ENCODE results near the gene RNU6-1.

RNU6-1 gene

DNA sequence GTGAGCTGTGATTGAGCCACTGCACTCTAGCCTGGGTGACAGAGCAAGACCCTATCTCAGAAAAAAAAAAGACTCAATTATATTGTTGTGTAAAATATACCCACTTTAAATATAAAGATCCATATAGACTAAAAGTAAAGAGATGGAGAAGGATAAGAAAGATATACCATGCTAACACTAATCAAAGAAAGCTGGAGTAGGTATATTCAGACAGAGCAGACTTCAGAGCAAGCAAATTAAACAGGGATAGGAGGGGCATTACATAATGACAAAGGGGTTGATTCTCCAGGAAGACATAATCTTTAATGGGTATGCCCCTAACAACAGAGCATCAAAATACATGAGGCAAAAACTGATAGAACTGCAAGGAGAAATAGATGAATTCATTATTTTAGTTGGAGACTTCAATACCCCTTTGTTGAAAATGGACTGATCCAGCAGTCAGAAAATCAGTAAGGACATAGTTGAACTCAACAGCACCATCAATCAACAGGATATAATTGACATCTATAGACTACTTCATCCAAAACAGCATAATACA lies 31.1 kb upstream of the RNU6-1 start:
- TF ChIP-seq, protein P1, sequence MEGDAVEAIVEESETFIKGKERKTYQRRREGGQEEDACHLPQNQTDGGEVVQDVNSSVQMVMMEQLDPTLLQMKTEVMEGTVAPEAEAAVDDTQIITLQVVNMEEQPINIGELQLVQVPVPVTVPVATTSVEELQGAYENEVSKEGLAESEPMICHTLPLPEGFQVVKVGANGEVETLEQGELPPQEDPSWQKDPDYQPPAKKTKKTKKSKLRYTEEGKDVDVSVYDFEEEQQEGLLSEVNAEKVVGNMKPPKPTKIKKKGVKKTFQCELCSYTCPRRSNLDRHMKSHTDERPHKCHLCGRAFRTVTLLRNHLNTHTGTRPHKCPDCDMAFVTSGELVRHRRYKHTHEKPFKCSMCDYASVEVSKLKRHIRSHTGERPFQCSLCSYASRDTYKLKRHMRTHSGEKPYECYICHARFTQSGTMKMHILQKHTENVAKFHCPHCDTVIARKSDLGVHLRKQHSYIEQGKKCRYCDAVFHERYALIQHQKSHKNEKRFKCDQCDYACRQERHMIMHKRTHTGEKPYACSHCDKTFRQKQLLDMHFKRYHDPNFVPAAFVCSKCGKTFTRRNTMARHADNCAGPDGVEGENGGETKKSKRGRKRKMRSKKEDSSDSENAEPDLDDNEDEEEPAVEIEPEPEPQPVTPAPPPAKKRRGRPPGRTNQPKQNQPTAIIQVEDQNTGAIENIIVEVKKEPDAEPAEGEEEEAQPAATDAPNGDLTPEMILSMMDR (IDR thresholded peaks at IDR 0.05; ENCODE audit: low read length, missing control alignments): no peak
- DNase-seq (ENCODE audit: low read depth): no peak
- H3K4me3 ChIP-seq (replicated peaks; ENCODE audit: low read depth, low read length): no peak overlapping the region

DNA sequence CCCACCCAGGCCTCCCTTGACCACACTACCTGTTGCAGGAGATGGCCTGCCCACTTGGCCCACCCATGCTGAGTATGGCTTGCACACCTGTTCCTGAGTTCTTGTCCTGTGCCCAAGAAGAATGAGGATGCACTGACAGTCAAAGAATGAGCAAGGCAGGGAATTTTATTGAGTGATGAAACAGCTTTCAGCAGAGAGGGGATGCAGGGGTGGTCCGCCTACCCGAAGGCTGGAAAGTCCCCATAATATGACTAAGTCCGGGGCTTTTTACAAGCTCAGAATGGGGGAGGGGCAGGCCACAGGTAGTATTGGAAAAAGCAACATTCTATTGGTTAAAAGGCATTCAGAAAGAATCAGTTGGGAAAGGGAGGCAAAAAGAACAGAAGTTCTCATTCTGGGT lies 29.9 kb upstream of the RNU6-1 start:
- no peak for DNase-seq (ENCODE audit: low read depth)
- H3K4me3 ChIP-seq (replicated peaks; ENCODE audit: low read depth, low read length): no peak overlapping the region
- TF ChIP-seq, protein P1 (IDR thresholded peaks at IDR 0.05; ENCODE audit: low read length, missing control alignments): no peak

DNA sequence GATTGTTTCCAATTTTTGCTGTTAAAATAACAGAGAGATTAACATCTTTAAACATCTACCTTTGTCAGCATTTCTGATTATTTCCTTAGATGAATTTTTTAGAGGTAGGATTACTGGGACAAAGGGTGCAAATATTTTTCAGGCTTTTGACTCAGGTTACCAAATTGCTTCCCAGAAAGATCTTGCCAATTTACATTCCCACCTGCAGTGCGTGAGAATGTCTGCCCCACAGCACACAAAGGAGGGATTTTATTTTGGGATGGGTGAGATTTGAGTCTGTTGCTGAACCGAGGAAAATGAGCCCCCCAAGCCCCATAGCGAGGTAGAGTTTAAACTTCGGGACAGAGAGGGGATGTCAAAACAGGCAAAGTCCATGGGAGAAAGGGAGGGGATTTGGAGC lies 25.9 kb upstream of the RNU6-1 start:
- TF ChIP-seq, protein P1 (IDR thresholded peaks at IDR 0.05; ENCODE audit: low read length, missing control alignments): no peak
- DNase-seq (ENCODE audit: low read depth): no peak
- H3K4me3 ChIP-seq (replicated peaks; ENCODE audit: low read depth, low read length): no peak overlapping the region

DNA sequence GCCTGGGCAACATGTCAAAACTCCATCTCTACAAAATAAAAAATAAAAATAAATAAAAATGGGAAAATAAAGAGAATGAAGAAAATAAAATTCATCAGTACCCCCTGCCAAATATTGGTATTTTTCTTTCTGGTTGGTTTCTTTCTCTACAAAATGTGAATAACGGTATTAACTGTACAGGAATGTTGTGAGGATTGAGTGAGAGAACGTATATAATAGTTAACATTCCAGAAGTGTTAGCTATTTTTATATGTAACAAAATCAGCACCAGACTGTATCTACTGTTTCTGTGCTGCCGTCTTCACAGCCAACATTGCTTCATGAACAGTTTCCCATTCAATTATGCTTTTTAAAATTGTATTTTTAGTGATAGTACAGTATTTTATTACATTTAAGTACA lies 25.5 kb upstream of the RNU6-1 start:
- DNase-seq (ENCODE audit: low read depth): no peak
- no peak overlapping the region for H3K4me3 ChIP-seq (replicated peaks; ENCODE audit: low read depth, low read length)
- TF ChIP-seq, protein P1 (IDR thresholded peaks at IDR 0.05; ENCODE audit: low read length, missing control alignments): no peak

DNA sequence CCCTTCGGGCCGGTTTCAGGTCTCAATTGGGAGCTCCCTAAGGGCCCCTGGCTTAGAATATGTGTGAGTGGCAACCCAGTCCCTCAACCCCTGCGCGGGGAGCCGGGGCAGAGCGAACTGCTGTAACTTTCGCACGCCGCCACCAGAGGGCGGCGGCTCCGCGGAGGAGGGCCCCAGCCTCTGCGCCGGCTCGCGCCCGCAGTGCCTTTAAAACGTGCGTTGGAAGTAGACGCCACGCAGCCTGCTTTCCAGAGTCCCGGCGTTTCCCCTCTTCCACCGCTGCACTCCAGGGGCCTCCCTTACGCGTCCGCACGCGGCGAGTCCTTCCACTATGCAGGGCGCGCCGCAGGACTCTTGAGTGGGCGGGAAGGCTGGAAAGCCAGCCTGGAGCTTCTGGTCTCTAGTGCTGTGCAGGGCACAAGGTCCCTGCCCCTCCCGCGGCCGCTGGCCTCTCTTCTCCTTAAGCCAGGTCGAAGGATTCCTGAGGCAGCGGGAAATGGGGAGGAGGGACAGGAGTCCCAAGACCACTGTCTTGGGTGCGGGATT lies 23.7 kb upstream of the RNU6-1 start:
- peak overlapping the region; percentile 49 for H3K4me3 ChIP-seq (replicated peaks; ENCODE audit: low read depth, low read length)
- DNase-seq (ENCODE audit: low read depth): peak; percentile 79
- TF ChIP-seq, protein P1 (IDR thresholded peaks at IDR 0.05; ENCODE audit: low read length, missing control alignments): peak; percentile 73

DNA sequence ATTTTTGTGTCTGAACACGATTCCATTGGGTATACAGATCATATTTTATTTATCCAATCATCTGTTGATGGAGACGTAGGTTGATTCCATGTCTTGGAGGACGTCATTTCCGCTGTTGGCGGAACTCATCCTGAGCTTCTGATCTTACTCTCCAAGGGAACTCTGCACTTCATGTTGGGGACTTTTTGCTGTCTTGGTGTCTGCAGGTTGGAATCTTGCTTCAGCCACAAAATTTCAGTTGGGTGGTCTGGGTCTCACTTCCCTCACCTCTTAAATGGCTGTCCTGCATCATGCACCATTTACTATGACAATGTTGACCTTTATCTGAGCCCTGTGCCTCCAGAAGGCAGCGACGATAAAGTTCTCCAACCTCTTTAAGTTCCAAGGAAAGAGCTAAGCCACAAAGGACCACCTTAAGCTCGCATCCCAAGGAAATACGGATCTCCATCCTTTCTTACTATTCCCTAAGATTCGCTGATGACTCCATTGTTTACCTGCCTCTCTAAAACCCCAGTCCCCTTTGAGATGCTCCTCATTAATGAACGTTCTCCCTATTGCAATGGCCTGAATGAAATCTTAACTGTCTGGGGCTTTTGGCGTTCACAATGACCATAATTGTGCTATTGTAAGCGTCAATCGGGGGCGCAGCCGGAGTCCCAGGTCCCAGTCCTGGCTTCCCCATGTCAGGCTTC lies 23.1 kb upstream of the RNU6-1 start:
- TF ChIP-seq, protein P1 (IDR thresholded peaks at IDR 0.05; ENCODE audit: low read length, missing control alignments): no peak
- H3K4me3 ChIP-seq (replicated peaks; ENCODE audit: low read depth, low read length): peak overlapping the region; percentile 49
- no peak for DNase-seq (ENCODE audit: low read depth)
